ENCODE data around the gene VPS18. TPM values are rescaled to one million over a fixed set of nuclear protein-coding genes. Genes with fewer than 3 reads are reported as not detected.

Gene VPS18
- total RNA-seq (10 to 100 TPM; 17.2 to 17.8 TPM), polyA plus RNA-seq (23.0 TPM)

- H3K27me3 ChIP-seq (ENCODE audit: insufficient read depth, low read length, poor library complexity, severe bottlenecking): no peaks in the 10 kb centered on the region
- DNase-seq: peak; percentile 97 to 99 (median 98)
- peaks cover 19% of the 10 kb centered on the region for H3K4me1 ChIP-seq (ENCODE audit: insufficient read depth, low read length)
- Mint-ChIP-seq H3K27ac (peak within 1 kb of the TSS; percentile 83 to 99 (median 98)), H3K27me3 (peaks cover 0 to 2% of the 10 kb centered on the region in 2 donors), H3K36me3 (peaks cover 0 to 37% (median 6%) of the 10 kb centered on the region in 3 donors), H3K4me1 (peaks cover 43 to 52% (median 43%) of the 10 kb centered on the region in 3 donors), H3K9me3 (no peaks in the 10 kb centered on the region), H3K4me3 (peak within 1 kb of the TSS; percentile 92 to 100 (median 99))
- peak within 1 kb of the TSS; percentile 96 for H3K4me3 ChIP-seq (ENCODE audit: low read length)
- H3K9me3 ChIP-seq (ENCODE audit: low read length): no peaks in the 10 kb centered on the region
- H3K36me3 ChIP-seq (ENCODE audit: insufficient read depth, low read length): no peaks in the 10 kb centered on the region
- H3K27ac ChIP-seq (ENCODE audit: low read depth, low read length): peak within 1 kb of the TSS; percentile 90
- POLR2A ChIA-PET: interaction anchor here (0.6 to 2.5 kb wide), 12 partner anchors 10 to 449 kb away, joined by 3 to 20 read pairs (median 5); partner anchors contain the start of genes CHP1, EXD1, INO80 and NUSAP1
- CTCF ChIA-PET: interaction anchor here (0.6 to 5.2 kb wide), 23 partner anchors 8 to 442 kb away, joined by 3 to 178 read pairs (median 5); partner anchors contain the start of genes CCDC32, CHP1, EXD1 and INO80
Observed at GRCh38 chr15:40893733-40894680, at the start of gene VPS18. VPS18 (plus strand) TSS chr15:40894450; CDS start chr15:40894769, 319 bp downstream.

- peaks cover 5 to 26% (median 11%) of the 10 kb centered on the region in 3 donors for H3K4me1 Mint-ChIP-seq
- Histone ChIP-seq H3K27ac (ENCODE audit: low read depth, low read length) (no peak overlapping the region), H3K36me3 (ENCODE audit: insufficient read depth, low read length) (no peaks in the 10 kb centered on the region), H3K9me3 (ENCODE audit: low read length) (no peaks in the 10 kb centered on the region), H3K27me3 (ENCODE audit: insufficient read depth, low read length, poor library complexity, severe bottlenecking) (no peaks in the 10 kb centered on the region), H3K4me3 (ENCODE audit: low read length) (peak overlapping the region; percentile 60), H3K4me1 (ENCODE audit: insufficient read depth, low read length) (peaks cover 17% of the 10 kb centered on the region)
- H3K27me3 Mint-ChIP-seq: peaks cover 10 to 14% of the 10 kb centered on the region in 2 donors
- H3K36me3 Mint-ChIP-seq: peaks cover 0 to 3% (median 0%) of the 10 kb centered on the region in 3 donors
- H3K4me3 Mint-ChIP-seq: peak overlapping the region; percentile 73 to 90 (median 83)
- DNase-seq: peak in 2 of 5 donors; percentile 29 to 53
- no peaks in the 10 kb centered on the region for H3K9me3 Mint-ChIP-seq
- ChIA-PET POLR2A (interaction anchor here (0.7 kb wide), 1 partner anchor 53 kb away, joined by 3 read pairs; no protein-coding TSS in a partner anchor), CTCF (interaction anchor here (1.7 to 8.2 kb wide), 2 partner anchors 14 to 29 kb away, joined by 6 to 64 read pairs; no protein-coding TSS in a partner anchor)
- H3K27ac Mint-ChIP-seq: peak overlapping the region in 2 of 8 donors; percentile 75 to 87
Observed at GRCh38 chr15:40844696-40845030, 49.6 kb upstream of the VPS18 start.

- Mint-ChIP-seq H3K27ac (peak overlapping the region in 2 of 8 donors; percentile 75 to 87), H3K4me1 (peaks cover 5 to 26% (median 11%) of the 10 kb centered on the region in 3 donors), H3K27me3 (peaks cover 10 to 14% of the 10 kb centered on the region in 2 donors), H3K36me3 (peaks cover 0 to 3% (median 0%) of the 10 kb centered on the region in 3 donors), H3K9me3 (no peaks in the 10 kb centered on the region), H3K4me3 (peak overlapping the region; percentile 73 to 90 (median 83))
- Histone ChIP-seq H3K4me3 (ENCODE audit: low read length) (peak overlapping the region; percentile 60), H3K4me1 (ENCODE audit: insufficient read depth, low read length) (peaks cover 17% of the 10 kb centered on the region), H3K27me3 (ENCODE audit: insufficient read depth, low read length, poor library complexity, severe bottlenecking) (no peaks in the 10 kb centered on the region), H3K9me3 (ENCODE audit: low read length) (no peaks in the 10 kb centered on the region), H3K27ac (ENCODE audit: low read depth, low read length) (no peak overlapping the region), H3K36me3 (ENCODE audit: insufficient read depth, low read length) (no peaks in the 10 kb centered on the region)
- no peak for DNase-seq
- CTCF ChIA-PET: interaction anchor here (1.7 to 8.2 kb wide), 2 partner anchors 13 to 28 kb away, joined by 6 to 64 read pairs; no protein-coding TSS in a partner anchor
- POLR2A ChIA-PET: interaction anchor here (0.7 kb wide), 2 partner anchors 47 to 53 kb away, joined by 3 read pairs; no protein-coding TSS in a partner anchor
Observed at GRCh38 chr15:40845036-40845435, 49.2 kb upstream of the VPS18 start.

- no peak overlapping the region for H3K4me3 ChIP-seq (ENCODE audit: low read length)
- Mint-ChIP-seq H3K36me3 (peaks cover 0 to 3% (median 0%) of the 10 kb centered on the region in 3 donors), H3K4me1 (peaks cover 5 to 26% (median 11%) of the 10 kb centered on the region in 3 donors), H3K4me3 (peak overlapping the region; percentile 37 to 90 (median 68)), H3K9me3 (no peaks in the 10 kb centered on the region), H3K27me3 (peaks cover 11 to 14% of the 10 kb centered on the region in 2 donors), H3K27ac (peak overlapping the region in 1 of 8 donors; percentile 47)
- peaks cover 17% of the 10 kb centered on the region for H3K4me1 ChIP-seq (ENCODE audit: insufficient read depth, low read length)
- no peak overlapping the region for H3K27ac ChIP-seq (ENCODE audit: low read depth, low read length)
- ChIA-PET POLR2A (interaction anchor here (0.7 kb wide), 1 partner anchor 46 kb away, joined by 3 read pairs; no protein-coding TSS in a partner anchor), CTCF (interaction anchor here (8.2 kb wide), 1 partner anchor 13 kb away, joined by 64 read pairs; no protein-coding TSS in a partner anchor)
- no peak for DNase-seq
- H3K9me3 ChIP-seq (ENCODE audit: low read length): no peaks in the 10 kb centered on the region
- no peaks in the 10 kb centered on the region for H3K36me3 ChIP-seq (ENCODE audit: insufficient read depth, low read length)
- H3K27me3 ChIP-seq (ENCODE audit: insufficient read depth, low read length, poor library complexity, severe bottlenecking): no peaks in the 10 kb centered on the region
Observed at GRCh38 chr15:40845511-40846284, 48.6 kb upstream of the VPS18 start.

- Histone ChIP-seq H3K4me3 (ENCODE audit: low read length) (no peak overlapping the region), H3K9me3 (ENCODE audit: low read length) (no peaks in the 10 kb centered on the region), H3K27me3 (ENCODE audit: insufficient read depth, low read length, poor library complexity, severe bottlenecking) (no peaks in the 10 kb centered on the region), H3K27ac (ENCODE audit: low read depth, low read length) (peak overlapping the region; percentile 59), H3K36me3 (ENCODE audit: insufficient read depth, low read length) (no peaks in the 10 kb centered on the region), H3K4me1 (ENCODE audit: insufficient read depth, low read length) (peaks cover 17% of the 10 kb centered on the region)
- Mint-ChIP-seq H3K9me3 (no peaks in the 10 kb centered on the region), H3K4me3 (no peak overlapping the region), H3K36me3 (peaks cover 0 to 3% (median 0%) of the 10 kb centered on the region in 3 donors), H3K27me3 (peaks cover 11 to 14% of the 10 kb centered on the region in 2 donors), H3K27ac (peak overlapping the region in 1 of 8 donors; percentile 91), H3K4me1 (peaks cover 5 to 26% (median 11%) of the 10 kb centered on the region in 3 donors)
- DNase-seq: no peak
- ChIA-PET CTCF (interaction anchor here (8.2 kb wide), 1 partner anchor 11 kb away, joined by 64 read pairs; no protein-coding TSS in a partner anchor), POLR2A (no interaction called here)
Observed at GRCh38 chr15:40846841-40847222, 47.4 kb upstream of the VPS18 start.

GRCh38 chr15:40847223-40847961 lies 46.9 kb upstream of the VPS18 start:
- no peaks in the 10 kb centered on the region for H3K9me3 Mint-ChIP-seq
- Histone ChIP-seq H3K9me3 (ENCODE audit: low read length) (no peaks in the 10 kb centered on the region), H3K36me3 (ENCODE audit: insufficient read depth, low read length) (no peaks in the 10 kb centered on the region), H3K27me3 (ENCODE audit: insufficient read depth, low read length, poor library complexity, severe bottlenecking) (no peaks in the 10 kb centered on the region), H3K4me1 (ENCODE audit: insufficient read depth, low read length) (peaks cover 17% of the 10 kb centered on the region), H3K4me3 (ENCODE audit: low read length) (no peak overlapping the region), H3K27ac (ENCODE audit: low read depth, low read length) (peak overlapping the region; percentile 59)
- no peak for DNase-seq
- H3K36me3 Mint-ChIP-seq: peaks cover 0 to 3% (median 0%) of the 10 kb centered on the region in 3 donors
- peak overlapping the region in 2 of 7 donors; percentile 25 to 71 for H3K4me3 Mint-ChIP-seq
- H3K4me1 Mint-ChIP-seq: peaks cover 5 to 26% (median 11%) of the 10 kb centered on the region in 3 donors
- ChIA-PET POLR2A (no interaction called here), CTCF (interaction anchor here (8.2 kb wide), 1 partner anchor 11 kb away, joined by 64 read pairs; no protein-coding TSS in a partner anchor)
- peak overlapping the region in 2 of 8 donors; percentile 36 to 91 for H3K27ac Mint-ChIP-seq
- H3K27me3 Mint-ChIP-seq: peaks cover 11% of the 10 kb centered on the region in 2 donors

Measured in CD8-positive, alpha-beta memory T cell (primary cell).